GM12873 (cell line): Measurements from ENCODE around the gene CRABP1.

Source experiments
- TF ChIP-seq, protein P1 (sequence below): IDR thresholded peaks from 2 replicates; pipeline ENCODE4 v1.5.1; 2012; ENCODE audit warnings: low read depth, mild to moderate bottlenecking, moderate library complexity, low read length, control low read depth; ENCODE audit not compliant: insufficient read depth; ENCODE audit errors: missing control alignments

CRABP1 gene

DNA sequence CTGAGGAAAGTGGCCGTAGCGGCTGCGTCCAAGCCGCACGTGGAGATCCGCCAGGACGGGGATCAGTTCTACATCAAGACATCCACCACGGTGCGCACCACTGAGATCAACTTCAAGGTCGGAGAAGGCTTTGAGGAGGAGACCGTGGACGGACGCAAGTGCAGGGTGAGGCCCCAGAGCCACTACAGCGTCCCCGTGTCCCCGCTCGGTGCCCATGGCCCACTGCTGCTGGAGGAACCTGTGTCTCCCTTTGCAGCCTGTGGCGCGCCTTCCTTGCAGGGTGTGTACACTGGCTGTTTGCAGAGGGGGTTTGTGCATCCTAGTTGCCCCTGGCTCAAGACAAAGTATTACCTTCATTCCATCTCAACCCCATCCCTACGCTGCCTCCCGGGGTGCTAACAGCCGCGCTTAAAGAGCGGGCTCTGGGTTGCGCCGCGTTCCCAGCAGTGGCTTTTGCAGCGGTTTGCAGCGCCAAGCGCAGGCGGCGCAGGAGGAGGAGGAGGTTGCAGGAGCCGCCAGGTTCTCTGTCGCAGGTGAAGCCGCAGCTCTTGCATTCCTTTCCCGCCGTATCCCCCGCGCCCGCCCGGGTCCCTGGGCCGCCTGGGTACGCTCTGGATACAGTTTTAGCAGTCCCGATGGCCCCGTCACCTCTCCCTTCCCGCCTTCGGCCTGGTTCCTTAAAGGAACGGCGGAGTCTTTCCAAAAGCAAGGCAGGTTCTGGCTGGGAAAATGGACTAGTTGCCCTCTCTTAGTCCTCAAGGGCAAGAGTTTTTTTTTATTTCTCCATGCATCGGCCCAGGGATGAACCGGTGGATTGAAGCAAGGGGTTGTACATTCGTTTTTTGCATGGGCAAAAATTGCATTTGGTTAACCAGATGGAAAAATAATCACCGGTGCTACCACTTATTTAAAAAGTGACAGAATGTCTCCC lies 1.2 kb downstream of the CRABP1 start:
- TF ChIP-seq, protein P1, sequence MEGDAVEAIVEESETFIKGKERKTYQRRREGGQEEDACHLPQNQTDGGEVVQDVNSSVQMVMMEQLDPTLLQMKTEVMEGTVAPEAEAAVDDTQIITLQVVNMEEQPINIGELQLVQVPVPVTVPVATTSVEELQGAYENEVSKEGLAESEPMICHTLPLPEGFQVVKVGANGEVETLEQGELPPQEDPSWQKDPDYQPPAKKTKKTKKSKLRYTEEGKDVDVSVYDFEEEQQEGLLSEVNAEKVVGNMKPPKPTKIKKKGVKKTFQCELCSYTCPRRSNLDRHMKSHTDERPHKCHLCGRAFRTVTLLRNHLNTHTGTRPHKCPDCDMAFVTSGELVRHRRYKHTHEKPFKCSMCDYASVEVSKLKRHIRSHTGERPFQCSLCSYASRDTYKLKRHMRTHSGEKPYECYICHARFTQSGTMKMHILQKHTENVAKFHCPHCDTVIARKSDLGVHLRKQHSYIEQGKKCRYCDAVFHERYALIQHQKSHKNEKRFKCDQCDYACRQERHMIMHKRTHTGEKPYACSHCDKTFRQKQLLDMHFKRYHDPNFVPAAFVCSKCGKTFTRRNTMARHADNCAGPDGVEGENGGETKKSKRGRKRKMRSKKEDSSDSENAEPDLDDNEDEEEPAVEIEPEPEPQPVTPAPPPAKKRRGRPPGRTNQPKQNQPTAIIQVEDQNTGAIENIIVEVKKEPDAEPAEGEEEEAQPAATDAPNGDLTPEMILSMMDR: no peak

- TF ChIP-seq, protein P1: no peak
These were observed 1.9 kb downstream of the CRABP1 start for GRCh38 chr15:78342021-78342420.

GRCh38 chr15:78343276-78344060 lies 3.3 kb downstream of the CRABP1 start:
- TF ChIP-seq, protein P1: no peak

- TF ChIP-seq, protein P1: no peak
These were observed 5.4 kb downstream of the CRABP1 start for GRCh38 chr15:78345396-78346125.

DNA sequence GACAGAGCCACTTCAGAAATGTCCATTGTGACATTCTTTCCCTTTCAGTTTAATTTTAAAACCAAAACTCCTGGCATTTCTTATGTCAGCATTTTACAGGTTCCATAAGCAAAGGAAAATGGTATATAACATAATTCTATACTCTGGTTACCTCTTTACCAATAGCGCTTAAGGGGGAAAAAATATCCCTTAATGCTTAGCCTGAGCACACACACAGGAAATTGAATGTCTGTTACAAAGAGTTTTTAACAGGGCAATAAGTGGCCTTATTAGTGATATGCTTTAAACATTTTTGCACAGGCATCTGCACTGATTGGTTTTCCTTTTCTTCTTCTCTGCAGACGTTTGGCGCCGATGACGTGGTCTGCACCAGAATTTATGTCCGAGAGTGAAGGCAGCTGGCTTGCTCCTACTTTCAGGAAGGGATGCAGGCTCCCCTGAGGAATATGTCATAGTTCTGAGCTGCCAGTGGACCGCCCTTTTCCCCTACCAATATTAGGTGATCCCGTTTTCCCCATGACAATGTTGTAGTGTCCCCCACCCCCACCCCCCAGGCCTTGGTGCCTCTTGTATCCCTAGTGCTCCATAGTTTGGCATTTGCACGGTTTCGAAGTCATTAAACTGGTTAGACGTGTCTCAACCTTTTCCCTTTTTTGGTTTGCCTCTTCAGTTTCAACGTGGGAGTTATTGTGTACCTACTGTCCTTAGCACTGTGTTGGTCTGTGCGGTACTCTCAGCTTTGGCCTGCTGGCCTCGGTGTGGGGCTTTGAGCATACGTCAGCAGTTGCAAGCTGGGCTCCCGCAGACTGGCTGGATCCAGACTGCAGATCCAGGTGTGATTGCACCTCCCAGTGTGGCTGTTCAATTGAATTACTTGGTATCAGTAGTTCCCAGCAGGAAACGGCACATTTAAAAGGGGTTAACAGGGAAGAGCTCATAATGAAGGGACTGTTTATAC lies 7.7 kb downstream of the CRABP1 start:
- TF ChIP-seq, protein P1: no peak

DNA sequence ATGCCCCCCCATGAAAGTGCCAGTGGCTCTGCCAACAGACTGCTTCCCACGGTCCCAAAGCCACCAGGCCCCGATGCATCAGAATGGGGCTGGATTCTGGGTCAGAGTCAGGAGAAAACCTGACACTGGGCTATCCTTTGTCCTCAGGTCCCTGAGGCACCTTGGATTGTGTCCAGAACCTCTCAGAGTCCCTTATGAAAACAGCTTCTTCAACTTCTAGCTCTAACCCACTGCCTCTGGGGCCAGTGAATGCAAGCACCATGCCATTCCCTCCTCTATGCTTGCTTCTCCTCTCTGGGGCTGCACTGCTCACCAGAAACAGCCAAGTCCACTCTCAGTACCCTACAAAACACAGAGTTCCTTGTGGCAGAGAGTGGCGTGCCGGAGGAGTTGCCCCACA lies 9.9 kb downstream of the CRABP1 start:
- TF ChIP-seq, protein P1: no peak
